Activated naive CD4-positive, alpha-beta T cell treated with anti-CD3 and anti-CD28 coated beads, Interleukin-2, amount 10 ng/mL, durations not matched to agents 7 days and 5 days (primary cell): ENCODE results near the gene RNU4-1.
"Not testable (repeated sequence)": the region's sequence is repeated elsewhere in the genome, so short reads cannot be mapped to it uniquely, and the experiment has no call there.

ENCODE experiments used
- CTCF ChIA-PET: fragments of 350-600 bp; sonication (Branson Sonifier 250); formaldehyde crosslinking; loops from one replicate; lab custom pipeline; 2021; ENCODE audit warnings: antibody characterized with exemption; lab: Charles Lee
- DNase-seq: peaks from one replicate; pipeline ENCODE4 v3.0.0-alpha.2; 2020
- H3K27ac Mint-ChIP-seq: one replicate; pipeline ENCODE4 v1.8.0; 2021; ENCODE audit warnings: mild to moderate bottlenecking, moderate library complexity, mixed read lengths
- H3K27me3 Mint-ChIP-seq: one replicate; pipeline ENCODE4 v1.8.0; 2021; ENCODE audit warnings: mild to moderate bottlenecking, mixed read lengths
- H3K36me3 Mint-ChIP-seq: one replicate; pipeline ENCODE4 v1.8.0; 2021; ENCODE audit warnings: mixed read lengths
- H3K4me1 Mint-ChIP-seq: one replicate; pipeline ENCODE4 v1.8.0; 2021; ENCODE audit warnings: mixed read lengths
- H3K4me3 Mint-ChIP-seq: one replicate; pipeline ENCODE4 v1.8.0; 2021; ENCODE audit warnings: mild to moderate bottlenecking, moderate library complexity, mixed read lengths
- H3K9me3 Mint-ChIP-seq: one replicate; pipeline ENCODE4 v1.8.0; 2021; ENCODE audit warnings: mixed read lengths

The RNU4-1 gene

GRCh38 chr12:120292661-120293531 lies at the start of gene RNU4-1:
RNU4-1 (minus strand) TSS chr12:120293237.
- CTCF ChIA-PET, result interaction anchor here (0.5 to 3.4 kb wide), 6 partner anchors 10 to 1184 kb away, joined by 3 to 30 read pairs (median 3); partner anchors contain the start of gene SIRT4
- Mint-ChIP-seq H3K4me1 (peaks cover 13% of the 10 kb centered on the region), H3K27ac (no peak within 1 kb of the TSS), H3K9me3 (no peaks in the 10 kb centered on the region), H3K4me3 (no peak within 1 kb of the TSS), H3K27me3 (peaks cover 30% of the 10 kb centered on the region), H3K36me3 (no peaks in the 10 kb centered on the region)
- DNase-seq, result peak; percentile 81

GRCh38 chr12:120342175-120343038 lies 49.4 kb upstream of the RNU4-1 start:
- Mint-ChIP-seq H3K27ac (no peak overlapping the region), H3K36me3 (peaks cover 5% of the 10 kb centered on the region), H3K9me3 (peaks cover 8% of the 10 kb centered on the region), H3K4me3 (no peak overlapping the region), H3K27me3 (peaks cover 28% of the 10 kb centered on the region), H3K4me1 (no peaks in the 10 kb centered on the region)
- no peak for DNase-seq
- CTCF ChIA-PET, result no interaction called here

- Mint-ChIP-seq H3K27me3 (peaks cover 32% of the 10 kb centered on the region), H3K9me3 (peaks cover 22% of the 10 kb centered on the region), H3K36me3 (peaks cover 6% of the 10 kb centered on the region), H3K4me3 (no peak overlapping the region), H3K27ac (no peak overlapping the region), H3K4me1 (no peaks in the 10 kb centered on the region)
- CTCF ChIA-PET, result interaction anchor here (0.6 kb wide), 1 partner anchor 46 kb away, joined by 3 read pairs; no protein-coding TSS in a partner anchor
- DNase-seq, result no peak
Measured at GRCh38 chr12:120339256-120339655, 46.2 kb upstream of the RNU4-1 start.

- peaks cover 22% of the 10 kb centered on the region for H3K9me3 Mint-ChIP-seq
- DNase-seq, result no peak
- peaks cover 34% of the 10 kb centered on the region for H3K27me3 Mint-ChIP-seq
- H3K4me1 Mint-ChIP-seq, result no peaks in the 10 kb centered on the region
- CTCF ChIA-PET, result interaction anchor here (1.0 kb wide), 1 partner anchor 11 kb away, joined by 3 read pairs; no protein-coding TSS in a partner anchor
- no peak overlapping the region for H3K4me3 Mint-ChIP-seq
- no peak overlapping the region for H3K27ac Mint-ChIP-seq
- H3K36me3 Mint-ChIP-seq, result peaks cover 6% of the 10 kb centered on the region
Measured at GRCh38 chr12:120337730-120338129, 44.7 kb upstream of the RNU4-1 start.

- H3K4me1 Mint-ChIP-seq, H3K36me3 Mint-ChIP-seq, DNase-seq, H3K27ac Mint-ChIP-seq, H3K4me3 Mint-ChIP-seq: not testable (repeated sequence)
- Mint-ChIP-seq H3K9me3 (peaks cover 22% of the 10 kb centered on the region), H3K27me3 (peaks cover 47% of the 10 kb centered on the region)
- CTCF ChIA-PET, result interaction anchor here (1.3 to 1.5 kb wide), 2 partner anchors 91 to 93 kb away, joined by 3 to 4 read pairs; no protein-coding TSS in a partner anchor
Measured at GRCh38 chr12:120336392-120336791, 43.4 kb upstream of the RNU4-1 start.

GRCh38 chr12:120335447-120335846 lies 42.4 kb upstream of the RNU4-1 start:
- not testable (repeated sequence) for H3K4me1 Mint-ChIP-seq, H3K4me3 Mint-ChIP-seq, H3K27ac Mint-ChIP-seq, H3K36me3 Mint-ChIP-seq
- Mint-ChIP-seq H3K9me3 (peaks cover 22% of the 10 kb centered on the region), H3K27me3 (peaks cover 41% of the 10 kb centered on the region)
- peak; percentile 52 for DNase-seq
- CTCF ChIA-PET, result interaction anchor here (0.8 to 1.5 kb wide), 3 partner anchors 20 to 92 kb away, joined by 3 read pairs; no protein-coding TSS in a partner anchor

- DNase-seq, result no peak
- Mint-ChIP-seq H3K4me1 (no peaks in the 10 kb centered on the region), H3K27me3 (peaks cover 46% of the 10 kb centered on the region), H3K4me3 (no peak overlapping the region), H3K36me3 (peaks cover 2% of the 10 kb centered on the region), H3K9me3 (peaks cover 16% of the 10 kb centered on the region), H3K27ac (no peak overlapping the region)
- CTCF ChIA-PET, result no interaction called here
Measured at GRCh38 chr12:120332523-120332922, 39.5 kb upstream of the RNU4-1 start.

- no peak for DNase-seq
- no peak overlapping the region for H3K27ac Mint-ChIP-seq
- CTCF ChIA-PET, result interaction anchor here (0.8 kb wide), 1 partner anchor 35 kb away, joined by 4 read pairs; no protein-coding TSS in a partner anchor
- H3K4me3 Mint-ChIP-seq, result no peak overlapping the region
- peaks cover 47% of the 10 kb centered on the region for H3K27me3 Mint-ChIP-seq
- H3K4me1 Mint-ChIP-seq, result no peaks in the 10 kb centered on the region
- H3K36me3 Mint-ChIP-seq, result no peaks in the 10 kb centered on the region
- peaks cover 12% of the 10 kb centered on the region for H3K9me3 Mint-ChIP-seq
Measured at GRCh38 chr12:120332041-120332440, 39.0 kb upstream of the RNU4-1 start.

- Mint-ChIP-seq H3K27ac (no peak overlapping the region), H3K36me3 (no peaks in the 10 kb centered on the region), H3K27me3 (peaks cover 47% of the 10 kb centered on the region), H3K9me3 (peaks cover 6% of the 10 kb centered on the region), H3K4me1 (no peaks in the 10 kb centered on the region), H3K4me3 (no peak overlapping the region)
- CTCF ChIA-PET, result interaction anchor here (0.8 kb wide), 1 partner anchor 36 kb away, joined by 4 read pairs; no protein-coding TSS in a partner anchor
- no peak for DNase-seq
Measured at GRCh38 chr12:120331390-120331789, 38.4 kb upstream of the RNU4-1 start.

- peaks cover 52% of the 10 kb centered on the region for H3K27me3 Mint-ChIP-seq
Measured at GRCh38 chr12:120328228-120328627, 35.2 kb upstream of the RNU4-1 start.

GRCh38 chr12:120327593-120327992 lies 34.6 kb upstream of the RNU4-1 start, which contains the start of gene PLA2G1B:
PLA2G1B (minus strand) TSS chr12:120327779; CDS start chr12:120327753, 26 bp downstream.
- Mint-ChIP-seq H3K4me3 (no peak within 1 kb of the TSS), H3K36me3 (no peaks in the 10 kb centered on the region), H3K27me3 (peaks cover 50% of the 10 kb centered on the region), H3K4me1 (peaks cover 8% of the 10 kb centered on the region), H3K27ac (no peak within 1 kb of the TSS), H3K9me3 (no peaks in the 10 kb centered on the region)
- CTCF ChIA-PET, result interaction anchor here (0.9 to 1.9 kb wide), 4 partner anchors 26 to 321 kb away, joined by 3 to 14 read pairs (median 4); partner anchors contain the start of gene SIRT4
- DNase-seq, result no peak

More at GRCh38 chr12:120328228-120328627, 35.2 kb upstream of the RNU4-1 start:
- peaks cover 8% of the 10 kb centered on the region for H3K4me1 Mint-ChIP-seq
- H3K9me3 Mint-ChIP-seq, result no peaks in the 10 kb centered on the region
- no peak overlapping the region for H3K27ac Mint-ChIP-seq
- DNase-seq, result no peak
- no peaks in the 10 kb centered on the region for H3K36me3 Mint-ChIP-seq
- H3K4me3 Mint-ChIP-seq, result no peak overlapping the region
- CTCF ChIA-PET, result no interaction called here

- CTCF ChIA-PET, result interaction anchor here (0.6 to 1.1 kb wide), 5 partner anchors 97 to 256 kb away, joined by 3 to 4 read pairs (median 3); partner anchors contain the start of gene POP5
- DNase-seq, result no peak
- Mint-ChIP-seq H3K36me3 (no peaks in the 10 kb centered on the region), H3K27ac (peak overlapping the region; percentile 28), H3K4me1 (peaks cover 8% of the 10 kb centered on the region), H3K4me3 (no peak overlapping the region), H3K9me3 (no peaks in the 10 kb centered on the region), H3K27me3 (peaks cover 45% of the 10 kb centered on the region)
Measured at GRCh38 chr12:120324841-120325417, 31.9 kb upstream of the RNU4-1 start.

GRCh38 chr12:120323772-120324171 lies 30.7 kb upstream of the RNU4-1 start:
- CTCF ChIA-PET, result no interaction called here
- DNase-seq, result no peak
- H3K9me3 Mint-ChIP-seq, result no peaks in the 10 kb centered on the region
- H3K36me3 Mint-ChIP-seq, result no peaks in the 10 kb centered on the region
- peaks cover 42% of the 10 kb centered on the region for H3K27me3 Mint-ChIP-seq
- H3K27ac Mint-ChIP-seq, result no peak overlapping the region
- no peak overlapping the region for H3K4me3 Mint-ChIP-seq
- peaks cover 8% of the 10 kb centered on the region for H3K4me1 Mint-ChIP-seq
